H1 (cell line): Measurements from ENCODE around the gene SLIT3. TPM values are rescaled to one million over a fixed set of nuclear protein-coding genes. Genes with fewer than 3 reads are reported as not detected.

ENCODE experiments used
- JUND ChIP-seq: IDR thresholded peaks from 2 replicates; pipeline ENCODE4 v1.6.1; 2011; ENCODE audit warnings: mild to moderate bottlenecking, improper control_type of control experiment, low read length
- polyA plus RNA-seq, 7 experiments: library from polyadenylated mRNA; depleted of rRNA in 3 of 7; stranded (reverse) in 5 of 7; unstranded in 2 of 7; fragments of >200 nt in 5 of 7; fragments of 200-250 nt in 2 of 7; gene quantifications; 1 replicate in 5 of 7; 2 replicates in 1 of 7; 4 replicates in 1 of 7; pipeline versions ENCODE4 v1.2.1 to v1.2.3, GENCODE V29; 2011 to 2013; ENCODE audit warnings: missing spikeins in 2 of 7, mixed read lengths in 2 of 7
- total RNA-seq: library from RNA; stranded (reverse); fragmentation: NEBNext Ultra II Directional; extraction: Animal tissue kit (Norgen Biotek cat#: 25700); gene quantifications from 2 replicates; pipeline ENCODE4 v1.2.1, GENCODE V29; 2021

SLIT3 gene
- total and polyA plus RNA-seq, 2 of the 8 experiments (the other 6 are each of a cell fraction or from before 2014, with no cell fraction given), result 1.1 to 1.2 TPM

- no peak for TF ChIP-seq JUND
These were observed 382.9 kb downstream of the SLIT3 start (continued) for GRCh38 chr5:168917947-168918600.
